ENCODE measurements around the gene CMAS.

- TF ChIP-seq CTCF (IDR thresholded peaks at IDR 0.05) (no peak), POLR2A (IDR thresholded peaks at IDR 0.05) (no peak)
These were observed 2.5 kb downstream of the CMAS start for GRCh38 chr12:22048351-22049041.

Measured in lower leg skin (tissue), 3 donors.